HepG2 (cell line): ENCODE data around the gene RIMS3. TPM values are rescaled to one million over a fixed set of nuclear protein-coding genes. Genes with fewer than 3 reads are reported as not detected.

Experiments used
- ATAC-seq: fragments of 200-7000 bp; cut with Tn5 transposase; 3 replicates; pipeline ENCODE4 v1.9.1; 2020; ENCODE audit warnings: mild to moderate bottlenecking, moderate library complexity
- BruUV-seq: library from RNA; stranded (reverse); fragments of 400-500 nt; replicated peaks from 2 replicates; lab custom pipeline; 2021; lab: Mats Ljungman, UMichigan
- CTCF ChIA-PET: fragments of 300-600 bp; formaldehyde crosslinking; extraction: SDS; loops from one replicate; lab custom pipeline; 2021; ENCODE audit warnings: low total read pairs, inconsistent platforms, low intra/inter-chr PET ratio; lab: Yijun Ruan, JAX
- POLR2A ChIA-PET: fragments of 350-600 bp; sonication (Branson Sonifier 250); formaldehyde crosslinking; loops from one replicate; lab custom pipeline; 2020; ENCODE audit warnings: antibody characterized with exemption, inconsistent platforms; lab: Yijun Ruan, JAX
- DNase-seq: peaks from one replicate; pipeline ENCODE4 v3.0.0-alpha.2; 2015; ENCODE audit warnings: low spot score
- FAIRE-seq: peaks from 3 replicates; lab custom pipeline; 2011; peaks lifted over from hg19 to GRCh38; lab: Jason Lieb, UNC
- H2AFZ ChIP-seq: one replicate; pipeline ENCODE4 v1.6.1; 2011; ENCODE audit warnings: low read length, inconsistent platforms
- H3K27ac ChIP-seq: fragments of 300-600 bp; 3 replicates; pipeline ENCODE4 v1.8.0; 2011; ENCODE audit warnings: mixed run types, mild to moderate bottlenecking, mixed read lengths, low read length, inconsistent platforms; ENCODE audit not compliant: insufficient read depth; ENCODE audit errors: extremely low read length
- H3K27me3 ChIP-seq, 2 experiments: fragments of 200-600 bp in 1 of 2; 2 replicates in 1 of 2; 3 replicates in 1 of 2; pipeline versions ENCODE4 v1.6.0 to v1.8.0; 2011; ENCODE audit warnings: low read length in 2 of 2, mild to moderate bottlenecking in 2 of 2, moderate library complexity in 2 of 2, inconsistent platforms in 1 of 2; ENCODE audit not compliant: insufficient read depth in 2 of 2, control insufficient read depth in 1 of 2
- H3K36me3 ChIP-seq, 2 experiments: fragments of 200-600 bp in 1 of 2; replicated peaks in 1 of 2; 2 replicates in 1 of 2; 3 replicates in 1 of 2; pipeline versions ENCODE4 v1.5.1 to v1.8.0; 2011; ENCODE audit warnings: low read length in 2 of 2, inconsistent platforms in 1 of 2; ENCODE audit not compliant: insufficient read depth in 2 of 2, control insufficient read depth in 1 of 2
- H3K4me1 ChIP-seq: 2 replicates; pipeline ENCODE4 v1.5.1; 2012; ENCODE audit warnings: low read length, inconsistent platforms; ENCODE audit not compliant: insufficient read depth
- H3K4me2 ChIP-seq: 2 replicates; pipeline ENCODE4 v1.6.0; 2011; ENCODE audit warnings: low read depth, low read length, inconsistent platforms
- H3K4me3 ChIP-seq, 3 experiments: fragments of 200-600 bp in 1 of 3; sonication (generic), shearing (Covaris generic) in 1 of 3; replicated peaks in 1 of 3; 2 replicates each; pipeline ENCODE4 v1.5.1; 2011 to 2016; ENCODE audit warnings: low read length in 3 of 3, inconsistent platforms in 2 of 3, low read depth in 2 of 3, mild to moderate bottlenecking in 2 of 3, control low read depth in 1 of 3, mixed read lengths in 1 of 3; ENCODE audit not compliant: insufficient read depth in 1 of 3
- H3K79me2 ChIP-seq: one replicate; pipeline ENCODE4 v1.6.1; 2011; ENCODE audit warnings: low read length, inconsistent platforms; ENCODE audit not compliant: insufficient read depth
- H3K9ac ChIP-seq: 2 replicates; pipeline ENCODE4 v1.6.0; 2011; ENCODE audit warnings: mild to moderate bottlenecking, low read depth, low read length, inconsistent platforms; ENCODE audit not compliant: insufficient read depth
- H3K9me3 ChIP-seq: 2 replicates; pipeline ENCODE4 v1.5.1; 2012; ENCODE audit warnings: mild to moderate bottlenecking, low read length
- H4K20me1 ChIP-seq: 2 replicates; pipeline ENCODE4 v1.6.0; 2011; ENCODE audit warnings: inconsistent platforms, mild to moderate bottlenecking, low read length, moderate library complexity; ENCODE audit not compliant: insufficient read depth
- ATF7-NPFF ChIP-seq: sonication (generic); formaldehyde crosslinking; IDR thresholded peaks from 2 replicates; pipeline ENCODE4 v1.8.1; 2023; ENCODE audit warnings: mild to moderate bottlenecking, low read depth, missing genetic modification reagents, moderate library complexity
- CENPT ChIP-seq: sonication (generic); formaldehyde crosslinking; IDR thresholded peaks from 2 replicates; pipeline ENCODE4 v1.8.0; 2022; ENCODE audit warnings: low read depth, mild to moderate bottlenecking, moderate library complexity, missing genetic modification reagents
- GATAD1 ChIP-seq: IDR thresholded peaks from 2 replicates; pipeline ENCODE4 v1.6.1; 2016; ENCODE audit warnings: missing genetic modification reagents, missing compliant biosample characterization
- KDM2A ChIP-seq: sonication (generic); formaldehyde crosslinking; IDR thresholded peaks from 2 replicates; pipeline ENCODE4 v1.4.0; 2020; ENCODE audit warnings: low read depth, missing genetic modification reagents, borderline replicate concordance
- KLF12 ChIP-seq: sonication (generic); formaldehyde crosslinking; IDR thresholded peaks from 2 replicates; pipeline ENCODE4 v1.4.0; 2020; ENCODE audit warnings: missing genetic modification reagents, borderline replicate concordance
- NFE2L2 ChIP-seq: fragments of 150-350 bp; IDR thresholded peaks from 2 replicates; pipeline ENCODE4 v1.6.1; 2014; ENCODE audit warnings: low read length
- NR0B2 ChIP-seq: sonication (generic); formaldehyde crosslinking; IDR thresholded peaks from 2 replicates; pipeline ENCODE4 v1.4.0; 2020; ENCODE audit warnings: mild to moderate bottlenecking, missing genetic modification reagents
- ONECUT2 ChIP-seq: sonication (generic); formaldehyde crosslinking; IDR thresholded peaks from 2 replicates; pipeline ENCODE4 v1.4.0; 2020; ENCODE audit warnings: missing genetic modification reagents
- RXRA ChIP-seq: sonication (generic); formaldehyde crosslinking; IDR thresholded peaks from 2 replicates; pipeline ENCODE4 v1.5.1; 2020; ENCODE audit warnings: missing genetic modification reagents
- SIX1 ChIP-seq: sonication (generic); formaldehyde crosslinking; IDR thresholded peaks from 2 replicates; pipeline ENCODE4 v1.4.0; 2020; ENCODE audit warnings: missing genetic modification reagents, borderline replicate concordance
- ZNF101 ChIP-seq: sonication (generic); formaldehyde crosslinking; IDR thresholded peaks from 2 replicates; pipeline ENCODE4 v1.4.0; 2020; ENCODE audit warnings: mild to moderate bottlenecking, low read depth, missing genetic modification reagents, borderline replicate concordance
- ZNF335 ChIP-seq: sonication (generic); formaldehyde crosslinking; IDR thresholded peaks from 2 replicates; pipeline ENCODE4 v1.4.0; 2020; ENCODE audit warnings: missing genetic modification reagents
- ZNF431 ChIP-seq: sonication (generic); formaldehyde crosslinking; IDR thresholded peaks from 2 replicates; pipeline ENCODE4 v1.9.0; 2022; ENCODE audit warnings: missing genetic modification reagents, low read depth, mild to moderate bottlenecking, borderline replicate concordance
- ZNF512 ChIP-seq: sonication (generic); formaldehyde crosslinking; IDR thresholded peaks from 2 replicates; pipeline ENCODE4 v1.4.0; 2020; ENCODE audit warnings: mild to moderate bottlenecking, missing genetic modification reagents
- ZNF678 ChIP-seq: sonication (generic); formaldehyde crosslinking; IDR thresholded peaks from 2 replicates; pipeline ENCODE4 v1.4.0; 2020; ENCODE audit warnings: mild to moderate bottlenecking, missing genetic modification reagents
- WGBS: methylation state at CpG from one replicate; pipeline ENCODE4 v1.1.6; 2017; ENCODE audit warnings: low lambda C conversion rate; 5-methylcytosine and 5-hydroxymethylcytosine counted together
- in situ Hi-C: cut with HindIII; loops from 2 replicates; pipeline ENCODE4 v1.10.0; 2017; ENCODE audit warnings: low pct_unique_long_range_greater_than_20kb; ENCODE audit not compliant: extremely low pct_ligation_motif_present
- intact Hi-C: fragments of 100-400 bp; cut with micrococcal nuclease; formaldehyde crosslinking; loops from one replicate; pipeline ENCODE4 v1.10.0; 2022; ENCODE audit not compliant: unreplicated experiment
- polyA plus RNA-seq, 8 experiments: library from polyadenylated mRNA; depleted of rRNA in 3 of 8; stranded (reverse) in 7 of 8; unstranded in 1 of 8; fragments of >200 nt; fragmentation: Illumina TruSeq in 4 of 8; extraction: Trizol in 4 of 8; gene quantifications; 2 replicates each; pipeline versions ENCODE4 v1.2.1 to v1.2.3, GENCODE V29; 2011 to 2016; ENCODE audit warnings: low read depth in 4 of 8, missing spikeins in 1 of 8, mixed read lengths in 1 of 8; ENCODE audit not compliant: insufficient read depth in 1 of 8
- total RNA-seq, 5 experiments: library from RNA; depleted of rRNA; stranded (reverse); fragments of >200 nt; fragmentation: Illumina TruSeq; extraction: Trizol; gene quantifications; 2 replicates each; pipeline ENCODE4 v1.2.3, GENCODE V29; 2016; ENCODE audit warnings: low read depth in 1 of 5
- TF ChIP-seq, protein P1 (sequence below): sonication (generic); formaldehyde crosslinking; IDR thresholded peaks from 2 replicates; pipeline ENCODE4 v1.5.0; 2020; ENCODE audit warnings: mild to moderate bottlenecking, missing genetic modification reagents, borderline replicate concordance
- TF ChIP-seq, protein P2 (sequence below): fragments of 450-650 bp; IDR thresholded peaks from 2 replicates; pipeline ENCODE4 v1.6.1; 2016
- TF ChIP-seq, protein P3 (sequence below): sonication (generic); formaldehyde crosslinking; IDR thresholded peaks from 2 replicates; pipeline ENCODE4 v1.5.0; 2020; ENCODE audit warnings: missing genetic modification reagents

Gene RIMS3
- total and polyA plus RNA-seq, 2 of the 13 experiments (the other 11 are each of a cell fraction or from before 2014, with no cell fraction given): 2.1 to 5.4 TPM

DNA sequence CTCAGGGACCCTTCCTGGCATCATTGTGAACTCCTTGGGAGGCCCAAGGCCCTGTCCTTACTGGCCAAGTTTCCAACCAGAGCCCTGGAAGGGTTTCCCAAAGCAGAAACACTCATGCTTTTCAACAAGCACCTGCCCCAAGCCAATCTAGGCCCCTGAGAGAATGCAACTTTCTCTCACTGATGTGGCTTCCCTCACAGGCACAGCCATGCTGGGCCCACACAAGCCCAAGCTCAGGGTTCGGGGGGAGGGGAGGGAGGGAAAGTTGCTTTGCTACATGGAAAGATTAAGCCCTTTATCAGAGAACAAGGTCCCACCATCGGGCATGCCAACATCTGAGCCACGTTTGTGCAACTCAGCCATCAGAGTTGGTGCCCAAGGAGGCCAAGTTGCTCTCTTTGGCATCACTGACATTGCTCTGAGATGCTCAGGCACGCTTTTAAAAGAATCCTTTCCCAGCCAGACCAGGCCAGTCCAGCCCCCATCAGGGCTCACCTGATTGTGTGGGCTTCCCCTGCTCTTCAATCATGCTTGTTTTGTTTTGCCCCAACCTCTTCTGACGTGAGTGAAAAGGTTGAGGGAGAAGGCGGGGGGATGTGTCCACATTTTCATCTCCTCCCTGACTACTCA lies 43.5 kb downstream of the RIMS3 start:
- Histone ChIP-seq H3K27ac (no peak overlapping the region), H4K20me1 (no peaks in the 10 kb centered on the region), H3K9ac (no peak overlapping the region), H3K9me3 (no peaks in the 10 kb centered on the region), H3K36me3 (no peaks in the 10 kb centered on the region), H3K79me2 (no peaks in the 10 kb centered on the region), H3K4me3 (no peak overlapping the region), H3K4me2 (no peak overlapping the region), H3K4me1 (no peaks in the 10 kb centered on the region), H2AFZ (no peak overlapping the region), H3K27me3 (no peaks in the 10 kb centered on the region)
- ATAC-seq: no peak
- intact Hi-C loops: no loop called here
- ChIA-PET CTCF (no interaction called here), POLR2A (no interaction called here)
- DNase-seq: no peak
- FAIRE-seq: no peak
- 46% methylated on average over 3 of the region's 6 CpGs for WGBS
- BruUV-seq: no TSS peak
- in situ Hi-C loops: loop anchor here (10.0 kb wide), 2 partner anchors 213 to 333 kb away; no protein-coding TSS in a partner anchor
- TF ChIP-seq, protein P1, sequence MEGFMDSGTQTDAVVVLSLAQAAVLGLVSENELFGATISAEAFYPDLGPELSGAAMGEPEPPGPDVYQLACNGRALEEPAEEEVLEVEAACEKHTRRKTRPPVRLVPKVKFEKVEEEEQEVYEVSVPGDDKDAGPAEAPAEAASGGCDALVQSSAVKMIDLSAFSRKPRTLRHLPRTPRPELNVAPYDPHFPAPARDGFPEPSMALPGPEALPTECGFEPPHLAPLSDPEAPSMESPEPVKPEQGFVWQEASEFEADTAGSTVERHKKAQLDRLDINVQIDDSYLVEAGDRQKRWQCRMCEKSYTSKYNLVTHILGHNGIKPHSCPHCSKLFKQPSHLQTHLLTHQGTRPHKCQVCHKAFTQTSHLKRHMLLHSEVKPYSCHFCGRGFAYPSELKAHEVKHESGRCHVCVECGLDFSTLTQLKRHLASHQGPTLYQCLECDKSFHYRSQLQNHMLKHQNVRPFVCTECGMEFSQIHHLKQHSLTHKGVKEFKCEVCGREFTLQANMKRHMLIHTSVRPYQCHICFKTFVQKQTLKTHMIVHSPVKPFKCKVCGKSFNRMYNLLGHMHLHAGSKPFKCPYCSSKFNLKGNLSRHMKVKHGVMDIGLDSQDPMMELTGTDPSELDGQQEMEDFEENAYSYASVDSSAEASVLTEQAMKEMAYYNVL: no peak
- TF ChIP-seq ATF7-NPFF (CRISPR knock-in tag): no peak
- TF ChIP-seq, protein P2, sequence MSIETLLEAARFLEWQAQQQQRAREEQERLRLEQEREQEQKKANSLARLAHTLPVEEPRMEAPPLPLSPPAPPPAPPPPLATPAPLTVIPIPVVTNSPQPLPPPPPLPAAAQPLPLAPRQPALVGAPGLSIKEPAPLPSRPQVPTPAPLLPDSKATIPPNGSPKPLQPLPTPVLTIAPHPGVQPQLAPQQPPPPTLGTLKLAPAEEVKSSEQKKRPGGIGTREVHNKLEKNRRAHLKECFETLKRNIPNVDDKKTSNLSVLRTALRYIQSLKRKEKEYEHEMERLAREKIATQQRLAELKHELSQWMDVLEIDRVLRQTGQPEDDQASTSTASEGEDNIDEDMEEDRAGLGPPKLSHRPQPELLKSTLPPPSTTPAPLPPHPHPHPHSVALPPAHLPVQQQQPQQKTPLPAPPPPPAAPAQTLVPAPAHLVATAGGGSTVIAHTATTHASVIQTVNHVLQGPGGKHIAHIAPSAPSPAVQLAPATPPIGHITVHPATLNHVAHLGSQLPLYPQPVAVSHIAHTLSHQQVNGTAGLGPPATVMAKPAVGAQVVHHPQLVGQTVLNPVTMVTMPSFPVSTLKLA: no peak
- TF ChIP-seq NR0B2 (CRISPR knock-in tag): no peak
- no peak for TF ChIP-seq ZNF101 (CRISPR knock-in tag)
- no peak for TF ChIP-seq ZNF335 (CRISPR knock-in tag)
- no peak for TF ChIP-seq RXRA (CRISPR knock-in tag)
- no peak for TF ChIP-seq ONECUT2 (CRISPR knock-in tag)
- TF ChIP-seq CENPT (CRISPR knock-in tag): no peak
- TF ChIP-seq ZNF678 (CRISPR knock-in tag): no peak
- TF ChIP-seq, protein P3, sequence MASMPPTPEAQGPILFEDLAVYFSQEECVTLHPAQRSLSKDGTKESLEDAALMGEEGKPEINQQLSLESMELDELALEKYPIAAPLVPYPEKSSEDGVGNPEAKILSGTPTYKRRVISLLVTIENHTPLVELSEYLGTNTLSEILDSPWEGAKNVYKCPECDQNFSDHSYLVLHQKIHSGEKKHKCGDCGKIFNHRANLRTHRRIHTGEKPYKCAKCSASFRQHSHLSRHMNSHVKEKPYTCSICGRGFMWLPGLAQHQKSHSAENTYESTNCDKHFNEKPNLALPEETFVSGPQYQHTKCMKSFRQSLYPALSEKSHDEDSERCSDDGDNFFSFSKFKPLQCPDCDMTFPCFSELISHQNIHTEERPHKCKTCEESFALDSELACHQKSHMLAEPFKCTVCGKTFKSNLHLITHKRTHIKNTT (CRISPR knock-in tag): no peak
- TF ChIP-seq KDM2A: no peak
- TF ChIP-seq SIX1 (CRISPR knock-in tag): no peak
- TF ChIP-seq ZNF512 (CRISPR knock-in tag): no peak
- no peak for TF ChIP-seq GATAD1 (CRISPR knock-in tag)
- no peak for TF ChIP-seq KLF12 (CRISPR knock-in tag)
- no peak for TF ChIP-seq ZNF431
- no peak for TF ChIP-seq NFE2L2
